G401.6 (cell line): ENCODE measurements around the gene PDLIM4.

ENCODE experiments used
- FAIRE-seq: peaks from 2 replicates; lab custom pipeline; 2012; peaks lifted over from hg19 to GRCh38; lab: Jason Lieb, UNC

PDLIM4 gene, protein sequence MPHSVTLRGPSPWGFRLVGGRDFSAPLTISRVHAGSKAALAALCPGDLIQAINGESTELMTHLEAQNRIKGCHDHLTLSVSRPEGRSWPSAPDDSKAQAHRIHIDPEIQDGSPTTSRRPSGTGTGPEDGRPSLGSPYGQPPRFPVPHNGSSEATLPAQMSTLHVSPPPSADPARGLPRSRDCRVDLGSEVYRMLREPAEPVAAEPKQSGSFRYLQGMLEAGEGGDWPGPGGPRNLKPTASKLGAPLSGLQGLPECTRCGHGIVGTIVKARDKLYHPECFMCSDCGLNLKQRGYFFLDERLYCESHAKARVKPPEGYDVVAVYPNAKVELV

DNA sequence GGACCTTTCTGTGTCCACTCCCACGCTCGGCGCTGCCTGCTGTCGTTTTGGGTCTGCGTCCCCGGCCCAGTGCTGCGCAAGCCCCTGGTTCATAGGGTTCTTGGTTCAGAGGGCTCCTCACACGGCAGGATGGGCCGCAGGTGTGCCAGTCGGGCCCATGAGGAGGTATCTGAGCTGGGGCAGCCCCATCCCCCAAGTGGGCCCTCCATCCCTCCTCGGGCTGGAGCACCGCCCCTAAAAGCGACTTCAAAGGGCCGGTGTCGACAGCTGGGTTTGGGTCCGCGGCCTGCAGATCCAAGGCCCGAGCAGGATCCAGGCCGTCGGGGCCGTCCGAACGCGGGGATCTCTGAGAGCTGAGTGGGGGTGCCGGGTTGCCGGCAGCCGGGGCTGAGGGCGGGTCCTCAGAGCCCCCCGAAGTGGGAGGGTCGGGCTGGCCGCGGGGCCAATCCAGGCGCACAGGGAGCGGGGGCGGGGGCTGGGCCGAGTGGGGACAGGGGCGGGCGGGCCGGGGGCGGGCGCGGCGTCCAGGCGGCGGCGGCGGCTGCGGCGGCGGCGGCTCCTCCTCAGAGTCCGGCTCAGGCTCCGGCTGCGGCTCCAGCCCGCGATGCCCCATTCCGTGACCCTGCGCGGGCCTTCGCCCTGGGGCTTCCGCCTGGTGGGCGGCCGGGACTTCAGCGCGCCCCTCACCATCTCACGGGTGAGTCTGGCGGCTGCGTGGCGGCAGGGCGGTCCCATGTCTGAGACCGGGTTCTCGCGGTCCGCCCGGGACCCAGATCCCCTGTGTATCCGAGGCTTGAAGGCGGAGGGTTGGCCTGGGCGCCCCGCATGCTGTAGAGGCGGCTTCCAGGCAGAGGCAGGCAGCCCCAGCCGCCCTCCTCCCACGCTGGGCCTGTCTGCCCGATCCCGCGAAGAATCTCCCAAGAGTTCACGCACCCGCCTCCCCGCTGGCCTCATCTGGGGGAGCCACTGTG, at the start of gene PDLIM4:
PDLIM4 (plus strand) TSS at position 566 of the 971 bp plus-strand sequence; CDS start at position 605, 39 bp downstream.
- FAIRE-seq = no peak

DNA sequence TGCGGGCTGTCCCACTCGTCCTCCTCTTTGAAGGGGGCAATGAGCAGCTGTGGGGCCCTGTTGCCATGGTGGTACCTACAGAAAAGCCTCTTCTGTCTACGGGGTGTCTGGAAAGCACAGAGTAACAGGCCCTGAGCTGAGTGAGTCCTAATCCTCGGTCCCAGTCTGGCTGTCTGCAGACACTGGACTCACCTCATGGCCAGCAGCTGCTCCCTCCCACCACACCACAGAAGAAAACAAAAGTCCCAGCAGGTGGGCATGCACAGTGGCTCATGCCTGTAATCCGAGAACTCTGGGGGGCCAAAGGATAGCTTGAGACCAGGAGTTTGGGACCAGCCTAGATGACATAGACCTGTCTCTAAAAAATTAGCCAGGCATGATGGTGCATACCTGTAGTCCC, 49.7 kb upstream of the PDLIM4 start:
- no peak for FAIRE-seq

DNA sequence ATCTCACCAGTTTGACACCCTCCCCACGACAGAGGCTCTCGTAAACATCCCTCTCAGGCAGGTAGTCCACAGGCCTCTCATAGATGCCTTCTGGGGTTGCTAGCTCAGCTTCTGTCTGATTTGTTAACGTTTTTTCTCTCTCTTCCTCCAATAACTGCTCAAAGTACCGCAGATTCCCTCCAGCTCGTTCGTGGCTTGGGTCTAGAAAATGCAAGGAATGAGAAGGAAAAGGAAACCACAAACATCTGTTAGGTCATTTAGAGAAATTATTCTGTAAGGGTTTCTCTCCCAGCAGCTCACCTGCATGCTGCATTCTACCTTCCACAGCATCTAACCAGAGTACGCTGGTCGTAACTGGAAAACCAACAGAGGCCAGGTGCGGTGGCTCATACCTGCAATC, 48.4 kb upstream of the PDLIM4 start:
- no peak for FAIRE-seq

DNA sequence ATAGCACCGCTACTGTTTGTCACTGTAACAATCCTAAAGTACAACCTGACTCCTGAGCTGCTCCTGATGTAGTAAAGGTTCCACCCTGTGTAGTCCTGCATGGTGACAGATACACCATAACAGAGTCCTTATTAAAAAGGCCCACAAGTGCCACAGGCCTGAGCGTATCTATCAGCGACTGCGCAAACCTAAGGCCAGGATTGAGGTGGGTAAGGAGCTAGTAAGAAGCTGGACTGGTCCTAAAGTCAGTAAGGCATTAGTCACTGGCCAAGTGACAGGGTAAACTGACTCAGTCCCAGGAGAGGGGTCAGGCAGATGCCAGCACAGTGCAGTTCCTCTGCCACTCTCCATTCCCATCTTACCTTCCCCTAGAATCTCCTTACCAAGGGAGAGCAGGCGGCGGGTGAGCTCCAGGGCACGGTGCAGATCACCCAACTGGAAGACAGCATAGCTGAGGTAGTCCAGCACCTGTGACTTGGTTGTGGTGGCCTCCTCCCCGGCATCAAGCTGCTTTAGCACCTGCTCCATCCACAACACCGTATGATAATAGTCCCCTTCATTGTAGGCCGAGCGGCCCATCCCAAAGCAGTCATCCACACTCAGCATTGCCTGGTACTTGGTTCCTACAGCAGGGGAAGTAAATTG, 47.5 kb upstream of the PDLIM4 start:
- FAIRE-seq = no peak

DNA sequence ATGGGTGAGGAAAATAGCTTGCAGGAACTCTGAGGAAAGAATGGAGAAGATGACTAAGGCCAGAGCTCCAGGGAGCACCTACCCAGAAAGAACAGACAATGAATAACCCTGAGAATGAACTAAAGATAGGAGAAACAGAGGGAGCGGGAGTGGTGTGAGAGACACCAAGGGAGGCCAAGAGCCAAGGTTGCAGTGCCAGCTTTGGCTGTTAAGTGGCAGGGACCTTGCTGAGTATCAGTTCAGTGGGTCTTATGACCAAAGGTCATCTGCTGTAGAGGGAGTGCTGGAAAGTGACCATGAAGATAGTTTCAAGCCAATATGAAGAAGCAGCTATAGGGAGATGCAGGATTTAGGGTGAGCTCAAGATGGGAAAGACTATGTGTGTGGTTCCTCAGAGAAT, 46.6 kb upstream of the PDLIM4 start:
- FAIRE-seq = no peak

DNA sequence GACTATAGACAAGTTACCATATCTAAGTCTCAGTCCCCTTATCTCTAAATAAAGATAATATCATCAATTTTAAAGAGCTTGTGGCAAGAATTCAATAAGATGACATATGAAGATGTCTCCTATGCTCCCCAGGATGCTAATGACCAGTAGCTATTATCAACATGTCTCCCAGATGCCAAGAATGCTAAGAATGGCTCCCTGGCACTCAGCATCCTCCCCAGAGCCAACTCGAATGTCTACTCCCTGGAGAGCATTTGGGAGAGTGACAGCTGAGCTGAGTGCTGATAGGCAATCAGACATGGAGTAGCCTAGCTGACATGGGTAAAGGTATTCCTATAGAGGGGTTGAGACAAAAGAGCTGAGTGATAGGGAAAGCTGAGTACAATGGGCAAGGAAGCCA, 45.7 kb upstream of the PDLIM4 start:
- FAIRE-seq = no peak

DNA sequence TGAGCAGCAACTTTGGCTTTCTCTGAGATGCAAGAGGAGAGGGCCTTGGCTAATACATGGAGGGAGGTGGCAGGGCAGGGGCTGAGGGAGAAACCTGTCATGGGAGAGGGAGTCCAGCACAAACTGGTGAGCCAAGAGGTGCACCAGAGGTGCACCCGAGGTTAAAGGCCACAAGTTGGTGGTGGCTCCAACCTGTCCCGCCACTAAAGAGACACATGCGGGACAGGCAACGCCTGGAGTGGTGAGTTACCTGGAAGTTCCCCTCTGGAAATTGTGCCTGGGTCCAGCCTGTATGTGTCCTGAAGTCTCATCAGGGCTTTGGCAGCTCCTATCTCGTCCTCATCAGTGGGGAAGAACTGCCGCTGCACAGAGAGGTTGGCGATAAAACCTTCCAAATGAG, 43.8 kb upstream of the PDLIM4 start:
- no peak for FAIRE-seq

DNA sequence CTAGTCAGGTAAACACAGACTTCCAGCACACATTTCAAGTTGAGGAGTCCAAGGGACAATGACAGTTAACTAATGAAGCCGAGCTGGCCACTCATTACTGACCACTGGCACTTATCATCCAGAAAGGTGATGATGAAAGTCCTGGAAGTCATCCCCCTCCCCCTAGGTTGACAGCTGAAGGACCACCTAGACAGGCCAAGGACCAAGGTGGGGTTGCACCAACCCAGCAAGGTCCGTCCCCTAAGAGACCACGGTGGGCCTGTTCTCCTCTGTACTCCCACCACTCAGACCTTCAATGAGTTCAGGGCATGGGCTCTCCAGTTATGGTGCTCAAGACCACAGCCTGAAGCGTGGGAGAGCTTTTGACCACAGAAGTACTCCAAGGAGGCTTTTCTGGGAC, 43.0 kb upstream of the PDLIM4 start:
- FAIRE-seq = no peak

DNA sequence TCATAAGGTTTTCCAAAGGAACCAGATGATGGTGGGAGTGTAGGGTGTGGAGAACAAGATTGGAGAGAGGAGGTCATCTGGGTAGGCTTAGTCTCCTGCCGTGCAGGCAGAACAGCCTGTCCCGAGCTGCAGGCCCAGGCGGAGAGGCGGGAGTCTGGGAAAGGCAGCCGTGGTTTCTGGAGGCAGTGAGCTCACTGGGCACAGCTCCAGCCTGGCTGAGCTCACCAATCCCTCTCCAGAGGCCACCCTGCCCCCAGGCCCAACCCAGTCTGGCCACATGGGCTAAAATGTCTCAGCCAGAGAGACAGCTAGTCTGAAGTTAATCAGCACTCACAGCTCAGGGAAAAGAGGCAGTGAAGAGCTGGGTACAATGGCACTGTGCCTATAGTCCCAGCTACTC, 42.2 kb upstream of the PDLIM4 start:
- FAIRE-seq = no peak

DNA sequence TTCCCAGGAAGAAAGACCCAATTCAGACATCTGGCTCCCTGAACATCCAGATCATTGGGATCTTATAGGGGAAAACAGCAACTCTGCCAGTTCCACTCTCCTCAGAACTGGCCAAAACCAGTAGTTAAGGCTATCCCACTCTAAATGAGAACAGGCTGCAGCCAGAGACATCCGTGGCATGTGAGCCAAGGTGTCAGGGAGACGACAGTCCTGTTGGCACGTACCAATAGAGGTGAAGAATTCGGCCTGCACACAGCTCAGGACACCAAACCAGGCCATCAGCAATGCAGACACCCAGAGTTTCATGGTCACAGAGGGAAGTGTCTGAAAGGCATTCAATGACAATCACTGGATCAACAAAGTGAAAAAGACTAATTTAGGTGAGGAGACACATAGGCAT, 39.2 kb upstream of the PDLIM4 start:
- FAIRE-seq = no peak

DNA sequence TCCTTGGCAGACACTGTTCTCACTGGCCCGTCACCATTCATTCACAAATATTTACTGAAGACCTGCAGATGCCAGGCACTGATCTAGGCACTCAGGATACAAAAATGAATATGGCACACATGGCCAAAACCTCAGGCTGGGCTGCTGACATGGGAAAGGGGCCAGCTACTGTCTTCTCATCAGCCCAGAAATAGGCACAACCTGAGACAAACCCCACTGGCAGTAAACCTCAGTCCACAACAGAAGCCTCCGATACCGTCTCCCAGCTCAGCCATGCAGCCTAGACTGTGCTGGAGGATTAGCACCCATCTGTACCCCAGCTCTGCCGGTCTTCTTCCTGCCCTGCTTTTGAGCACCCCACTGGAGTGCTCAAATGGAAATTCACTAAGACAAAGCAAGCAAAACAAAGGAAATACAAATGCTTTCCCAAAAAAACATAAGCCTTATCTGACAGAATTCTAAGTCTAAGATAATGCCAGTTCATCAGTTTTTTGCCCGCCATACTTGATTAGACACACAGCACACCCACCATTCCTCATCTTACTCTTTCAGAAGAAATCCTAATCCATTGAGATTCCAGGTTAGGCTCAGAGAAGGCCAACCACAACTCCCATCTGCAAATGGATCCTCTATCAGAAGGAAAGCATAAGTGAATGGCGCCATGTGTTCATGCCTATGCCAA, 38.1 kb upstream of the PDLIM4 start:
- no peak for FAIRE-seq

DNA sequence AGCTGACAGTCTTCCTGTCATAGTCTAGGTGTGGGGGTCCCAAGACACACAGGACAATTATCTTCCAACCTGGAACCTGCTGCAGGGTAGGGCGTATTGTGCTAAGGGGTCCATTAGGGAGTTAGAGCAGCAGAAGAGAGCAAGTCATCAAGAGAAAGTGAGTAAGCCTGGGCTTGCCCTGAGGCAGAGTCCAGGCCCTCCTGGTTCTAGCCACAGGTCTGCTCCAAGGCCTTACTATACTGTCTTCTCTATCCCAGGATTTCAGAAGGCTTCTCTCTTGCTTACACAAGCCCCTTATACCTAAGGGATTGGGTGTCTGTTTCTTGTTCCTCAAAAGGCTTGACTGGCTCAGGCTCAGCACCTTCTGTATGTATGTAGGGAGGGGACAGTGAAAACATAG, 37.5 kb upstream of the PDLIM4 start:
- no peak for FAIRE-seq

DNA sequence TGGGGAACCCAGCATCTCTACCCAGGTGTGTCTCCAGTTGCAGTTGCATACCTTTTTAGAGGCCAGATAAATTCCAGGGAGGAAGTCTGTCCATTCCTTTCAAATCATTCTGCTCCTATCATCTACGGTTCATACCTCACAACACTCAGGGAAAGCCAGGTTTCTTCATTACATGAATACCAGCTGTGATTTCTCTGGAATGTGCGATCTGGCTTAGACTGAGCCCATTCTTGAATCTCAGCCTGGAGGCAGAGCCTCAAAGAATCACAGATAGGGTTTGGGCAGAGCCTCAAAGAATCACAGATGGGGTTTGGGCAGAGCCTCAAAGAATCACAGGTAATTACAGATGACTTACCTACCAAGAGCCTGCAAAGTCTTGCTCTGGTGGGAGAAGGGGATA, 37.0 kb upstream of the PDLIM4 start:
- no peak for FAIRE-seq

DNA sequence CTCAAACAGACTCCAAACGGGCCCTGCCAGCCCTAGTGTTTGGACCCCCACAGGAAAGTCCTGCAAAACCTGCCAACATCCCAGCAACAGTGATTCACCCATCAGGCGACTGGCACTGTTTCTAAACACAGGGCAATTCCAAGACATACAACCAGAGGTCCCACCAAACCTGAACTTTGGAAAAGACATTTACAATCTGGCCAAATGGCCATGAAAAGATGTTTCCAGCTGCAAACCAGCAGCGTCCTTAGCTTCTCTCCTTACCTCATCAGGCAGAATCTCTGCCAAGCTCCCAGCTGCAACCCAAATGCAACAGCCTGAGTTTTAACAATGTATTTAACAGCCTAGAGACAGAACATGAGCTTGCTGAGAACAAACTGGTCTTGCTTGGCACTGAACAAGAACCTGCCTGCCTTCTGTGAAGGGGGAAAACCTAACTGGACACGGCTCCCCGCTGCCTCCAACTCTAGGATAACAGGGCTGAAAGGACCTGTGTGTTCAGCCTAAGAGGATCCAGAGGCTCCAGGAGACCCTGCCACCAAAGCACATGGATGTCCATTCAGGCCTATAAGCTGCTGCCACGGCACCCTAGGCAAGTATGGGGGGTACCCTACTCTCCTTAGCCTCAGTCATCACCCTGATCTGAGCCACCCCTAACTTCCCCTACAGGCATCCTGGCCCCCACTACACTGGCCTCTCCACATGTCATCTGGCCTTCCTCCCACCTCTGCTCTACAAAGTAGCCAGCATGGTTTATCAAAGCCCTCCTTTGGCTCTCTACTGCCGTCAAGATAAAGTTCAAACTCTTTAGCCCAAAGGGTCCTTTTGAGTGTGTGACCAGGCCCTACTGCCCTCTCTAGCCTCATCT, 35.5 kb upstream of the PDLIM4 start:
- no peak for FAIRE-seq

DNA sequence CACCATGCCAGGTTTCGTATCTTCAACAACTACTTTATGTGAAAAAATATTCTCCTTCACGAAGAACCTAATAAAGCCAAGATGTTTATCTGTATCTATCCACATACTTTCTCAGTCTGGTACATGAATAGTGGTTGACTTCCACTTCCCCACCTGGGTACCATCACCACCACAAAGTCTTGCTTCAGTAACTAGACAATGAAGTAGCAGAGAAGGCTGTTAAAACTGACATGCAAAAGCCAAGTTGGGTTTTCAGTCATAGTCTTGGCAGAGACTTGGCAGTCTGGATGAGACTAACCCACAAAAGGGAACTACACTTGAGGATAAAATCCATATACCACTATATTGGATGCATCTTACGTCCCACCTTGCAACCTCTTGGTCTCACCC, 34.9 kb upstream of the PDLIM4 start:
- no peak for FAIRE-seq

DNA sequence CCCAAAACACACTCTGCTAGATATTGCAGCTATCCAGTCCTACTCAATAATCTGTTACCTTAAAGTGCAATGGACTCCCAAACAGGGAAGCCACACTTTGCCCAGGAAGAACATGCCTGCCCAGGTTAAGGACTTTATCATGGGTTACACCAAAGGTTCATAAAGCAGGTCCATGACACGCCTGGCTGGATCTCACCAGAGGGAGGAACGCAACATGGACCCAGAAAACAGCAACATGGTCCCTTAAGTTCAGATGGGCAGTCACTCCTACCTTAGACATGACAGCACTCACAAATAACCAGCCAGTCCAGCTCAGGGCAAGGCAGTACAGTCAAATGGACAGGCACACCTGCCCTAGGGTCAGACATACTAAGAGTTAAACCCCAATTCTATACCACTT, 33.6 kb upstream of the PDLIM4 start:
- FAIRE-seq = no peak

DNA sequence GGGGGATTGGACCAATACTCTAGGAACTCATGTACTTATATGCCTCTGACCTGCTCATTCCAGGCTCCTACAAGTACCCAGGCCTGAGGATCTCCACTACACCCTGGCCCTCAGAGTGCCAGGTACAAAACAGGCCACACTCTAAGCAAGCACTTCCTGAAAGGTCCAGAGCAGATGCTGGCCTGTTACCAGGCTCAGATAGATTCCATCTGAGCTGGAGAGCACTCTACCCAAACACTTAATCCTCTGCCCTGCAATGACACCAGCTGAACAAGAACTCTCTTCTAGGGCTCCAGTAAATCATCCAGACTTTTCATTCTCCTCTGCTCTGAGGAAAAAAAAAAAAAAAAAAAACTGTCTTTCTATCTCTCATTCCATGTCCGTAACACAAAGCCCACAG, 32.8 kb upstream of the PDLIM4 start:
- no peak for FAIRE-seq

DNA sequence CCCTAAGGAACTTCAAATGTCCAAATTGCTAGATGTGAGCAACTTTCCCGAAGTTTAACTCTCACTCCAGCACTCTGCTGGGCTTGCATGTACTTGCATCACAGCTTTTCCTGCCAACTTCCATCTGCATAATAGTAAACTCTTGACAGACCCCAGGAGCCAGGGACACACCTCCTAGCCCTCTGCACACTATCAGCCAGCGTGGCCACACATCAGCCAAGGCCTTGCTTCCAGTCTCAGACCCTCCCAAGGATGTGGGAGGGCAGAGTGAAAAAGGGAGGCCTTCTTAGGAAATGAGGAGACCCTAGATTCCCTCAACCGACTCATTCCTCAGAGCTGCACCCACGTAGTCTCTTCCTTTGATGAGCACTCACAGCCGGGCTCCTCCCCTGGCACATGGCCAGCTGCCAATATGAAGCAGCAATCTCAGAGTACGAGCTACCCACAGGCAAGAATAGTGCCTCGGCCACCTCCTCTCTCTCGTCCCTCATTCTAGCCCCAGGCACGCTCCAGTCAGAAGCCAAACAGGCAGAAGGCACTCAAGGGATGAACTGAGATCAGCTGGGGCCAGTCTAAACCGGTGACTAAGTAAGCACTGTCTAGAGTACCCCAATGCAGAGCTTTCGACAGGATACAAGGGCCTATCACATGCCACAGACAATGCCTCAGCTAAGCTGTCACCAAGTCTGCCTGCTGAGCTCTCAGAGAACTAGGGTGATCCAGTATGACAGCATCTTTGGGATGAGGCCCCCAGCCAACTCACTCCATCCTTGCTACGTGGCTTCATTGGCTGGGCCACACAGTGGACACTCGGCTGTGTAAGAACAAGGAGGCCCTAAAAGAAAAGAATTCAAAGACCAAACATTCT, 32.1 kb upstream of the PDLIM4 start:
- no peak for FAIRE-seq

DNA sequence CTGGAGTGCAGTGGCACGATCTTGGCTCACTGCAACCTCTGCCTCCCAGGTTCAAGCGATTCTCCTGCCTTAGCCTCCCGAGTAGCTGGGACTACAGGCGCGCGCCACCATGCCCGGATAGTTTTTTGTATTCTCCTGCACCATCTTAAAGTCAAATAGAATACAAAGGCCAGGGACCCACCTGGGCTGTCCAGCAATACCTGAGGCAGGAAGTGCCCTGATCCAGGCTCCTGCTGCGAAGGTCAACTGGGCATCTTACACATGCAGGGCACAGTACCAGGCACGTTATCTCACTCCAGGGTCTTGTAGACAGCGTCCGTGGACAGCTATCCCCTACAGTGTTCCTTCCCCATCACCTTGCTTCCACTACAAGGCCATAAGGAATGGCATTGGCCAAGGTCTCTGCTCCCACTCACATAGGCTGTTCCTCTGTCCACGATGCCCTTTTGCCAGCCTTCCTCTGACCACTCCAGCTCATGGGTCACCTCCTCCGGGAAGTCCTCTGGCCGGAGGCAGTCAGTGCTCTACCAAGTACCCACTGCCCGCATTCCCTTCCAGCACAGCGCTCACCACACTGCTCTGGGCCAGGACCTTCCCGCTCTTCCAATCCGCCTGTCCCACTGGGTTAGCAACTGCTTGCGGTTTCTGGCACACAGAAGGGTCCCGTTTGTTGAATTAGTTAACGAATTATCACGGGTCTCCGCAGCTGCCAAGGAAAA, 30.8 kb upstream of the PDLIM4 start:
- no peak for FAIRE-seq

DNA sequence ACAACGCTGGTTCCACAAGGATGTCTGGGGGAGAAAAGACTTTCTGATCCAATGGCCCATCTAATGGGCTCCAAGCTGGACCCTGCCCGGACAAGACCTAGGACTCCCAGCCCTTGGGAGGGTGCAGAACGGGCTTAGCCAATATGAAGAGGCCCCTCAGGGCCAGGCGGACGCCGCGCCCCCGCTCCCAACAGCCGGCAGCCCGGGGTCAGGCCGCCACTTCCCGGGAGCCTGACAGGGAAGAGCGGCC, 30.3 kb upstream of the PDLIM4 start:
- FAIRE-seq = no peak
